ENCODE measurements around the gene ZNF397.

ZNF397 gene

GRCh38 chr18:35244671-35245070 is 3.8 kb downstream of the ZNF397 start:
- no peak for DNase-seq (ENCODE audit: low read depth)

GRCh38 chr18:35245719-35246317 is 5.0 kb downstream of the ZNF397 start:
- DNase-seq (ENCODE audit: low read depth) = no peak
- TF ChIP-seq, protein P1, sequence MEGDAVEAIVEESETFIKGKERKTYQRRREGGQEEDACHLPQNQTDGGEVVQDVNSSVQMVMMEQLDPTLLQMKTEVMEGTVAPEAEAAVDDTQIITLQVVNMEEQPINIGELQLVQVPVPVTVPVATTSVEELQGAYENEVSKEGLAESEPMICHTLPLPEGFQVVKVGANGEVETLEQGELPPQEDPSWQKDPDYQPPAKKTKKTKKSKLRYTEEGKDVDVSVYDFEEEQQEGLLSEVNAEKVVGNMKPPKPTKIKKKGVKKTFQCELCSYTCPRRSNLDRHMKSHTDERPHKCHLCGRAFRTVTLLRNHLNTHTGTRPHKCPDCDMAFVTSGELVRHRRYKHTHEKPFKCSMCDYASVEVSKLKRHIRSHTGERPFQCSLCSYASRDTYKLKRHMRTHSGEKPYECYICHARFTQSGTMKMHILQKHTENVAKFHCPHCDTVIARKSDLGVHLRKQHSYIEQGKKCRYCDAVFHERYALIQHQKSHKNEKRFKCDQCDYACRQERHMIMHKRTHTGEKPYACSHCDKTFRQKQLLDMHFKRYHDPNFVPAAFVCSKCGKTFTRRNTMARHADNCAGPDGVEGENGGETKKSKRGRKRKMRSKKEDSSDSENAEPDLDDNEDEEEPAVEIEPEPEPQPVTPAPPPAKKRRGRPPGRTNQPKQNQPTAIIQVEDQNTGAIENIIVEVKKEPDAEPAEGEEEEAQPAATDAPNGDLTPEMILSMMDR (IDR thresholded peaks at IDR 0.05; ENCODE audit: control insufficient read depth, insufficient read depth, low read depth, low read length, missing control alignments) = no peak
- no peak overlapping the region for H3K4me3 ChIP-seq (ENCODE audit: control insufficient read depth, low read depth, low read length)

More at GRCh38 chr18:35244671-35245070, 3.8 kb downstream of the ZNF397 start:
- no peak overlapping the region for H3K4me3 ChIP-seq (ENCODE audit: control insufficient read depth, low read depth, low read length)
- TF ChIP-seq, protein P1 (IDR thresholded peaks at IDR 0.05; ENCODE audit: control insufficient read depth, insufficient read depth, low read depth, low read length, missing control alignments) = no peak

- TF ChIP-seq, protein P1 (IDR thresholded peaks at IDR 0.05; ENCODE audit: control insufficient read depth, insufficient read depth, low read depth, low read length, missing control alignments) = no peak
- no peak overlapping the region for H3K4me3 ChIP-seq (ENCODE audit: control insufficient read depth, low read depth, low read length)
- no peak for DNase-seq (ENCODE audit: low read depth)
Observed at GRCh38 chr18:35246831-35247230, 6.0 kb downstream of the ZNF397 start.

DNA sequence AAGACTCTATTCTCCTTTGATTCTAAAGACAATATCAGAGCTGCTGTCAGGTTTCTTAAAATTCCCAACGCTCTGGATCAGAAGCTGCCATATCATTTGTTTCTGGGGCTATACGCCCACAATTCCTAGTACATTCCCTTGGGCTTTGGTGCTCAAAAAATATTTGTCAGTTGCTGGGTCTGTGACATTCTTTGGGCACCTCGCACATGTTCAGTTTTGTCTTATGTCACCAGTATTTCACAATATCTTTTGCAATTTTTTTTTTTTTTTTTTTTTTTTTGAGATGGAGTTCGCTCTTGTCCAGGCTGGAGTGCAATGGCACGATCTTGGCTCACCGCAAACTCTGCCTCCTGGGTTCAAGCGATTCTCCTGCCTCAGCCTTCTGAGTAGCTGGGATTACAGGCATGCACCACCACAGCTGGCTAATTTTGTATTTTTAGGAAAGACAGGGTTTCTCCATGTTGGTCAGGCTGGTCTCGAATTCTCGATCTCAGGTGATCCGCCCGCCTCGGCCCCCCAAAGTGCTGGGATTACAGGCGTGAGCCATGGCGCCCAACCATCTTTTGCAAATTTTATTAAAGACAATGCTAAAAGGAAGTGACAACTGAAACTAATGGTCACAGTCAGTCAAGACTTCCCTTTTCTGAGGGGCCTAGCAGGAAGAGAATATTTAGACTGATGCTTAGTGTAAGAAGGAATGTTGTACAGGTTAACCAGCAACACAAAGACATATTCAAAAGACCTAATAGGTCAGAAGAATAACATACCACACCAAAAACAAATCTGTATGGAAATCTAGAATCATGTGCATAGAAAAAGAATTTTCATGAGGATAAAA is 6.8 kb downstream of the ZNF397 start:
- H3K4me3 ChIP-seq (ENCODE audit: control insufficient read depth, low read depth, low read length) = no peak overlapping the region
- DNase-seq (ENCODE audit: low read depth) = no peak
- TF ChIP-seq, protein P1 (IDR thresholded peaks at IDR 0.05; ENCODE audit: control insufficient read depth, insufficient read depth, low read depth, low read length, missing control alignments) = no peak

- no peak overlapping the region for H3K4me3 ChIP-seq (ENCODE audit: control insufficient read depth, low read depth, low read length)
- TF ChIP-seq, protein P1 (IDR thresholded peaks at IDR 0.05; ENCODE audit: control insufficient read depth, insufficient read depth, low read depth, low read length, missing control alignments) = no peak
- no peak for DNase-seq (ENCODE audit: low read depth)
Observed at GRCh38 chr18:35248429-35248828, 7.6 kb downstream of the ZNF397 start.

DNA sequence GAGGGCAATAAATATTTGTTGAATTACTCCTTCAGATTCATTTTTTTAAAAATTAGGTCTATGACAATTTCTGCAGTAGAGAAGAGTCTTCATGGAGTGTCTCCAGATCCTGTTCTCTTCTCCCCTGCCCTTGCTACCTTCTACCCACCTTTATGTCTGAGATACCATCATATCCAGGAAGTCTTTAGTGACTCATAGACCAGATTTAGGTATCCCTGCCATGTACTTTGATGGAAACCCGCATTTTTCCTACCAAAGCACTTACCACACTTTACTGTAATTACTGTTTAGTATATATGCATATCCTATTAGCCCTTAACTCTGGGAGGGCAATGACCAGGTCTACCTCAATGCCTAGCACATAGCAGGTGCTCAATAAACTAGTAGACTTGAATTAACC is 11.6 kb downstream of the ZNF397 start:
- no peak for DNase-seq (ENCODE audit: low read depth)
- TF ChIP-seq, protein P1 (IDR thresholded peaks at IDR 0.05; ENCODE audit: control insufficient read depth, insufficient read depth, low read depth, low read length, missing control alignments) = no peak
- H3K4me3 ChIP-seq (ENCODE audit: control insufficient read depth, low read depth, low read length) = no peak overlapping the region

All from AG09309 (cell line).